HG03432 (cell line): Measurements from ENCODE around the gene PROM1.

ENCODE experiments used
- ATAC-seq: cut with Tn5 transposase; IDR thresholded peaks from one replicate; pipeline ENCODE4 v1.9.1; 2021; ENCODE audit warnings: mild to moderate bottlenecking, moderate library complexity; ENCODE audit not compliant: unreplicated experiment

PROM1 gene

DNA sequence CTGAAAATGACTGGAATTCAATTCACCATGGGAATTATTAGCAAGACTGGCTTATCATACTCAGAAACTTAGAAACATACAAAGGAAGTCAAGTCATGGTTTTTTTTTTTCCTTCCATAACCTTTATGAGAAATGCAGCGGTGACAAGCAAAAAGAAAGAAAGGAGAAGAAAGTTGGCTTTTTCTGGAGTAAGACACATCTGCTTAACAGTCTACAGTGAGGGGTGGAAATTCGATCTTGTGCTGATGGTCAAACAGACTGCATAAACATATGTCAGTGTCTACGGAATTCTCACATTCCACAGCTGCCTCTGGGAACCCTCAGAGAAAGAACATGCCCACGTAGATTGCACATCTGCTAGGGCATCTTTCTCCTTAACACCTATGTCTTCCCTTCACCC lies 54.6 kb downstream of the PROM1 start:
- no peak for ATAC-seq

DNA sequence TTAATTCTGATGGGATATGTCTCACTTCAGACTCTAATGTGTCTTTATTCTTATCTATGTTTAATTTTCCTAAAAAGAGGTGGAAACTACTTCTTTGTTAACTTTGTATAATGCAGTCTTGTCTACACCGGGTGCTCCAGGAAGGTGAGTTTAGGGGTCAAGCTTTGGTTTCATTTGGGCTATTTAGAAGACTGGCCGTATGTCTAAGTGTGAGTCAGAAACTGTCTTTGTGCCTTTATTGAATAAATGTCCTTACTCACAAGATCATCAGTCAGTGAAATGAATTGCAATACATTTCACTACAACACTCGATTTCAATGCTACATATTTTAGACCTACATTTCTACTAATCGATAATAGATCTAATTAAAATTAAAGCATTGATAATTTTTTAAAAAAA lies 56.2 kb downstream of the PROM1 start:
- no peak for ATAC-seq

DNA sequence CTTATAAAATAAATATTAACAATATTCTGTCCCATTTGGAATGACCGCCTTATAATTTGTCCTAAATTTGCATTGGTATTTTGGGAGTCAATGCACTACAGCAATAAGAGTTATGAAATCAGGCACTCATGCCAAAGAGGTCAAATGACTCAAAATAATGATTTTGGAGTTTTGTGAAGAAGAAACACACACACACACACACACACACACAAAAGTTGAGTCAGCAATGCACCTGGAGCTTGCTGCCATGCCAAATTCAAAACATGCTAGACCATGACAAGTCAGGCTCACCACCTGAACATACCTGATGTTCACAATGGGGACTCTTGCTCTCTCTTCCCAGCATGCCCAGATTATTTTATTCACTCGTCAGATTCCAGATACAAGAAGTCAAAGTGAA lies 56.7 kb downstream of the PROM1 start:
- no peak for ATAC-seq

DNA sequence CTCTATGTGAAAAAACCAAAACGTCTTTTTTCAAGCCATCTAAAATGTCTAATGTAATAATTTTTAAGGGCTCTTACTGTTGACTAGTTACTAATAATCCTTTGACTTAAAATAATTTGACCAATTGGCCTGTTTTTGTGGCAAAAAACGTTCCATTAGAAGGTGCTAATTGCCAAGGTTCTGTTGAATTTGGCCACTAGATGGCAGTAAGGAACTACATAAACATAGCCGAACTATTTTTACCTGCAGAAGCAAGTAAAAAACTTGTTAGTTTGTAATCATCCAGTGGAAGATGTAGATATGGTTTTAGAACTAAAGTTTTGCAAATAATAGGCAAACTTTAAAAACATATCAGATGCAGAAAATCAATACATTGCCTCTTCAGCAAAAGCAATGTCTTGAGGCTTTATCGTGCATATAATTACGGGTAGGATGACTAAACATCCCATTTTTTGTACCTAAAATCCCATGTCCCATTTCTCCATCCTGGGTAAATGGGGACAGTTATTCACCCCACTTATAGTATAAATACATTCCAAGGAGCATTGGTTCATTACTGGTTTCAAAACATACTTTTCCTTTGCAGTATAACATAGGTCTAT lies 57.6 kb downstream of the PROM1 start:
- no peak for ATAC-seq

DNA sequence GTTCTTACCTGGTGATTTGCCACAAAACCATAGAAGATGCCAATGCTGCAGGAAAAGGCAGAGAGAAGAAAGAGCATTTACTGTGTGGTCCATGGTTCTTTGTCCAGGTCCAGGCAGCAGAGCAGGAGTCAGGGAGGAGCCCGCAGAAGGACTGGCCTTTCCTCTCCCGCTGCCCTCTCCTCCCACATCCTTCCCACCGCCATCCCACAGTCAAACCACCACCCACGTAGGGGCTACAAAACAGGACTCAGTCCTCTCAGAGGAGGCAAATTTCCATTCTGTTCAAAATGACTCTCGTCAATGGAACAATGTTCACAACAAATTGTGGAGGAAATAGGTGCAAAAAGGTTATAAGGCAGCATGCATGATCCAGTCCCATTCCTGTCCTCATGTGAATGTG lies 58.6 kb downstream of the PROM1 start:
- ATAC-seq = no peak

DNA sequence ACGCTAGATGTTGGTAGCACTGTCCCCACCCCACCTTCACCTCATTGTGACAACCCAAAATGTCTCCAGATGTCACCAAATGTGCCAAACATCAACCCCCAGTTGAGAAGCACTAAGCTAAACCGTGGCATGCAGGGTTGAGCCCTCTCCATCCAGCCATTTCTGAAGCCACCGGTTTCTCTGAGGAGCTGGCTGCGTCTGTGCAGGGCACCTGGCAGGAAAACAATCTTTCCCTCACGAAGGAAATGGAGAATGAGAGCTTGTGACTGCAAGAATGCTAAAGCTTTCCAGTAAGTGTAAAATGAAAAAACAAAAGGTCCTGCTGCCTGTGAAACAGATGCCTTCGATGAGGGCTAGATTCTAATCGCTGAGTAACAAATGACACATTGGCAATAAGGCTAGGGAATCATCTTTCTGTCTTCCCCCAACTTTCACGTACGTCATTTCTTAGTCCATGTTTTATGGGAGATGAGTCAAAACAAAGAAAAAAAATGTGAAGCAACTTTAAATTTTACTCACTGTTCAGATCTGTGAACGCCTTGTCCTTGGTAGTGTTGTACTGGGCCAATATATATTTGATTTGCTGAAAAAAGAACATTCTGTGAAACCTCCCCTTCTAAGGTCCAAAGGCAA lies 59.9 kb downstream of the PROM1 start:
- ATAC-seq = no peak

DNA sequence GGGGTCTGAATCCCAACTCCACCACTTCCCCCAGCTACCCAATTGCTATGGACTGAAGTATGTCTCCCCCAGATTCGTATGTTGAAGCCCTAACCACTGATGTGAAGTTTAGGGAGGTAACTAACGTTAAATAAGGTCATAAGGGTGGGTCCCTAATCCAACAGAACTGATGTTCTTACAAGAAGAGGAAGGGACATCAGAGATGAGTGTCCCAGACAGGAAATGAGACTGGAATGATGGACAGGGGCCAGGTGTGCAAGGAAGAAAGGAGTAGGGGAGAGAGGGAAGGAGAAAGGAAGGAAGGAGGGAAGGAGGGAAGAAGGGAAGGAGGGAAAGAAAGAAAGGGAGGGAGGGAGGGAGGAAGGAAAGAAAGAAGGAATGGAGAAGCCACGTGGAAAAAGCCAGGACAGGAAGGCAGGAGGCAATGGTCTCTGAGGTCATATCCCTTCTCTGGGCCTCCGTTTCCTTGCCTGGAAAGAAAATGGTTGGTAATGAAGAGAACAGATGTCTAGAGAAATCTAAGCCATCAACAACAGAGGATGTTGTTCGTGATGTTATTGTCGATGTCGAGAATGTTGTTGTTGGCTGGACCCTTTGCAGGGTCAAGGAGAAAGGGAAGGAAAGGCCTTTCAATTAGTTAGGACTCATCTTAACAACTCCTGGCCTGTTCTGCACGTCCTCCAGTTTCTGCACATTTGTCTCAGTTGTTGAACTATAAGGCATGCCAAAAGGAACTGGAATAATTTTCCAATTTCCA lies 61.8 kb downstream of the PROM1 start:
- ATAC-seq = no peak

DNA sequence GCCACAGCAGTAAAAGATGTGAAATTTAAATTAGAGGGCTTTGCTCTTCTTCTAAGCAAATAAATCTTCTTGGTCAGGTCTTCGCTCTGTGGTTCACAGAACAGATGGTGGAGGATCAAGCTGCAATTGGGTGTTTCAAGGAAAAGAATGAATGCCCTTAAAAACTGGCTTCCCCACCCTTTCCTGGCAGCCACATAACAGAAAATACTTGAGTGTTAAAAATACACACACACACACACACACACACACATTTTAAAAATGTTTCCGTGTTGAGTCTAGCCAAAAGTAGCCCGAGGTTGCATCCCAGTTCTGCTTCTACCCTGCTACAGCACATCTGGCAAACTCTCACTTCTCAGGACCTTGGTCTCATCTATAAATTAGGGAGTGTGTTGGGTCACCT lies 64.2 kb downstream of the PROM1 start:
- ATAC-seq = no peak

DNA sequence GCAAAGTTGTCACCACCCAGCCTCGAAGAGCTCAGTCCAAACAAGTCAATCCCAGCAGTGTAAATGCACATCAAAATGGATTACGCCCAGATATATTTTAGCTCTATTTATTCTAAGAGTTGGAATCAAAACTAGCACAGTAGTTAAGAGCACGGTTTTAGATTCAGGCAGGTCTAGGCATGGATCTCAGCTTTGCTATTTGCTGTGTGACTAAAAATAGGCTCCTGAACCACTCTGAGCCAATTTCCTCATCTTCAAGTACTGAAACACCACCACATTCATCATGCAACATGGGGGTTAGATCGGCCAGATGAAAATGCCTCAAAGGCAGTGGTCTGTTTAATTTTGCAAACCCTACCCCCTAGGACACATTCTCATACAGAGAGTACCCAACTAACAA lies 65.0 kb downstream of the PROM1 start:
- no peak for ATAC-seq

DNA sequence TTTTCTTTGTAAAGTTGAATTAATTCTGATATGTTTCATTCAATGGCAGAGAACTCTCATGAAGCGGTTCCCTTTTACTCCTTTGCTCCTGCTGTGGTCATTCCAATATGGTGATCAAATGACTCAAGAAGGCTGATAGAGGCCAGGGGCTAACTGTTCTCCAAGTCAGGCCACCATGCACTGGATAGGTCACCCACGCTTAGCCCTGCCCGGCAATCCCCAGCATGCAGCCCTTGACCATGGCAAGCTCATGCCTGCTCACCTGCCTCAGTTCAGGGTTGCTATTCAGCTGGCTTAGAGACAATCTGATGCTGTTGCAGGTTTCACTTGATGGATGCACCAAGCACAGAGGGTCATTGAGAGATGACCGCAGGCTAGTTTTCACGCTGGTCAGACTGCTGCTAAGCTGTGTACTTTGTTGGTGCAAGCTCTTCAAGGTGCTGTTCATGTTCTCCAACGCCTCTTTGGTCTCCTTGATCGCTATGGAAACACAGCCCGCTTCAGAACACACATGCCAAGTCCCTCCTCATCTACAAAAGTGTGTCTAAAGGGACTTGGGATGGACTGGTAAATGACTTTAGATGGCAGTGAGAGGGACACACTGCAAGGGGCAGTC lies 65.7 kb downstream of the PROM1 start:
- ATAC-seq = no peak

DNA sequence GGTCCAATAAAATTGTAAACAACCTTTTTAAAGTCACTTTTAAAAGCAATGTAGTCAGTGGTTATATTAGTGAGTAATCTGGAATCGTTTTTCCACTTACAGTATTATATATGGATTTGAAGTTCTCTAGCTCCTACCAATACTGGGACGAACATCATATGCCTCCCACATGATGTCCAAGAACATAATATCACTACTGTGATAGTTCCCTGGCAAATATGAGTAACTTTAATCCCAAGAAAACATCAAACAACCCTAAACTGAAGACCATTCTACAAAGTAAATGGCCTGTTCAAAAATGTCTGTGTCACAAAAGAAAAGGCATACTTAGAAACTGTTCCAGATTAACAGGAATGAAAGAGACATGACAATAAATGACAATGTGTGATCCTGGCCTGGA lies 67.3 kb downstream of the PROM1 start:
- no peak for ATAC-seq

DNA sequence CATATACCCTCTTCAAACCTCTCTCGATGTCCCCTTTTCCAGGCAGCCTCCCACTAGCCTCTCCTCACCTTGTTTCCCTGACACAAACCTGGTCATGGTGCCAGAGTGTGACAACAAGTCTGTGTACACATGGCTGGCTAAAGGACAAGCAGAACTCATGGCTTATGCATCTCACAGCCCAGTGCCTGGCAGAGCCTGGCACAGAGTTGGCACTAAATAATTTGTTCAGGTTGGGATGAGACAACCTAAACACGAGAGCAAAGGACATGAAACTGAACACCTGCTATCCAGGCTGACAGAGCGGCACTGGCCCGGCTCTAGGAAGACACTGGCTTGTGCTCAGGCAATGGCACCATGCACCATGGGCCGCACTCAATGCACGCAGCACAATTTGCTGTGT lies 72.7 kb downstream of the PROM1 start:
- ATAC-seq = no peak

DNA sequence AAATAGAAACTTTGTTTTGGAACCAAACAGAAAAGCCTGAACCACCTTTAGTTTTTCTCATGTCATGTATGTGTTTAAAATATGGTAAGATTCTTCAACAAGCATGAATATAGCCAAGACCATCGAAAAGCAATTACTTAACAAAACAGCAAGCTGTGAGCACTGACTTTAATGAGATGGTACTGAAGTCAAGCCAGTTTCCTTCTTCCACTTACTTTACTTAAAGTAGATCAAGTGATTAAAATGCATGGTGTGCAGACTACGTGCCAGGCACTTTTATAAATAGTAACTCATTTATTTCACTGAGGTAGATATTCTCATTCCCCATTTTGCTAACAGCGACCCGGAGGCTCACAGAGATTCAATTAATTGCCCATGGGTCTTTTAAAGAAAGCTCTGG lies 74.7 kb downstream of the PROM1 start:
- no peak for ATAC-seq

DNA sequence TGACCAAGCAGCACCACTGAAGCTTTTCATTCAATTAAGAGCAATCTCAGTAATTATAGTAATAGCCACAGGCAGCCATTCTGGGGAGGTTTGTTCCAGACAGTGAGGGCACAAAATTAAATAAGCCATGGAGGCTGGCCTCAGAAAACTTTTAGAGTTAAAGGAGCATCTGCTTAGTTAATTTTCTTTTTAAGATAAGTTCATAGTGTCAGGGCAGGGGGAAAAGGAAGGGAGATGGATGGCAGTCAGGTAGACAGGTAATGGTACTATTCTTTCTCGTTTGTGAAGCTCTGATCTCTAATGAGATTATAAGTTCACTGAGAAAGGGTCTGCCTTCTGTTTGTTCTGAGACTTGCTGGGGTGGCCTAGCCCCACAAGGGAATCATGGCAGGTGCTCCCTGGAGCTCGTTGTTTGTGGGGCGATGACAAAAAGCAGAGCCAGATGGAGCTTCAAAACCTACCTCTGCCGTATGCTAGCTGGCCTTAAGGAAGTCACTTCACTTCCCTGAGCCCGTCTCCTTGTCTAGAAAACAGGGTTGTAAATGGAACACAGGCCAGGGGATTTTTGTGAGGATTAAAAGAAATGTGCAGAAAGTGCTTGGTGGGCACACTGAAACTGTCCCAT lies 76.2 kb downstream of the PROM1 start:
- no peak for ATAC-seq

DNA sequence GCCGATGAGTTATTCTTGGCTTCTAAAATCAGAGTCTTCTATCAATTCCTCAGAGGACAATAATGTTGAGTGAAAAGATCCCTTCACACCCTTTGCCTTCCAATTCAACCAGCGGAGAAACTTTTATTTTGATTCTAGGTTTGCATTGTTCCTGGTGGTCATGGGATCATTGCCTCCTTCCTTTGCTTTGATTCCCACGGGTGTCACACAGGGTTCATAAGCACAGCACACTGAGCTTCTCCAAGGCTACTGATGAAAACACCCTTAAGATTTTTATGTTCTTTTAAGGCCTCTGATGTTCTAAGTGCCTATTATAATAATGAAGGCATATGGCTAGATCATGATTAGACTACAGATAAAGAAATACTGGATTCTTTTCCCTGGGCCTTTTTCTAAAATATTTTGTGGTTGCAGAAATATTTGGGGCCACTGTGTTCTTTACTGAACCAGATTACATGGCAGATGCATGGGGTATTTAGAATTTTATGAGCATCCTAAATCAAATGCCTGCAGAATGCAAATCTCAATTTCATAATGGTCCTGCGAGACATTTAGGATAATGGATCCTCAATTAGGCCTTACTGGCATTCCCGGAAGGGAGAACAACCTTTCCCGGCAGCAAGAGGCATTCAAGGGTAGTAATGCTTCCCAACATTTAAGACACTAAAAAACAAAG lies 76.9 kb downstream of the PROM1 start:
- no peak for ATAC-seq

DNA sequence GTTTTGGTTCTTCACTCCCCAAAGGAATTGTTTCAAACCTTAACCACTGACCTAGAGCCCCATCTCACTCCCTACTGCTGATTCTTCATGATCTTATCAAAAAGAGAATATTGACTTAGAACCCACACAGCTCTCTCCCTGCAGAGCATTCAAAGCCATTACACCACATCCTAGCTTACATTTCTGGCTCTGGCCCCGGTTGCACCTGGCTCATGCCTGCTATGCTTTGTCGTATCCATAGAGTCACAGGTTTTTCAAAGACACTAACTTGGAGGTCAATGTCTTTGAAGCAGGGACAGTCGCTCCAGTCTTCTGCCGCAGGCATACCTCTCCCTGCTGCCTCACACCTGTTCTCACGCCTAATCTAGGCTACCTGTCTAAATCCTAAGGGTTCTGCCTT lies 78.1 kb downstream of the PROM1 start:
- ATAC-seq = no peak

DNA sequence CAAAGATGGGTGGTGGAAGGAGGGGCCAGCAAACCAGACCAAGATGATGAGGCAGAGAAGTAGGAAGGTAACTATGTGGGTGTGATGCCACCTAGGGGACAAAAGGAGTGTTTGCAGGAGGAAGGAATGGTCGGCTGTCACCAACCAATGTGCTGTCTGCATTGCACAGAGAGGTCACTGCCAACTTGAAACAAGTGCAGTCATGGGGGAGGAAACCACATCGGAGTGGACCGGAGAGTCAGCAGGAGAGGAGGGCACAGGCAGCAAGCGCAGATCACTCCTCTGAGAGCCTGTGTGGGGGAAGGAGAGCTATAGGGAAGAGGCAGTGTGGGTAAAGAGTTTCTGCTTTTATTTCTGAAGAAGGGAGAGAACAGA lies 82.4 kb downstream of the PROM1 start:
- ATAC-seq = peak; percentile 98

DNA sequence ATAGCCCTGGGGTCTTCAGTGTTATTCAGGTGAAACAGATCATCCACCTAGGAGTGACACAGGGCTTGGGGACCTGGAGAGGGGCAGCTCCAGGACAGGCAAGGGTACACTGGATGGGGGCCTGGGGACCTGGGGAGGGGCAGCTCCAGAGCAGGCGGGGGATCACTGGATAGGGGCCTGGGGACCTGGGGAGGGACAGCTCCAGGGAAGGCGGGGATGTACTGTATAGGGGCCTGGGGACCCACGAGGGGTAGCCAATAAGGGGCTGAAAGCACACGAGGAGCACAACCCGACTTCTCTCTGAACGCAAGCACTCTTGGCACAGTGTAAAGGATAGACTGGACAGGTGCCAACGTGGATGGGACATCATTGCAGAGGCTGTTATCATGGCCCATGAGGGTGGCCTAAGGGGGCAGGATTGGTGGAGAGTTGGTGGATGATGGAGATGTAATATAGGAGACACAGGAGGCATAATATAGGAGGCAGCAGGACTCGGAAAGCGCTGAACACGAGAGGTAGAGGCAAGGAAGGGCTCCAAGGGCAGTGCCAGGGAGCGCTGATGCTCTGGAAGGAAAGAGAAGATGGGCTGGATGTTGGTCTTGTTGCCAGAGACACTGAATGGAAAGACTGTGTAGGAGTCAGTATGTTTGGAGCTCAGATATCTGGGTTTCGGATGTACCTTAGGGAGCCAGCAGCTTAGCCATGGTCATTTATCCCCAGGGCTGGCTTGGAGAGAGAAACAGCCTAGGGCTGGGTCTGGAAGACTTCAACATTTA lies 82.9 kb downstream of the PROM1 start:
- peak; percentile 6 for ATAC-seq

DNA sequence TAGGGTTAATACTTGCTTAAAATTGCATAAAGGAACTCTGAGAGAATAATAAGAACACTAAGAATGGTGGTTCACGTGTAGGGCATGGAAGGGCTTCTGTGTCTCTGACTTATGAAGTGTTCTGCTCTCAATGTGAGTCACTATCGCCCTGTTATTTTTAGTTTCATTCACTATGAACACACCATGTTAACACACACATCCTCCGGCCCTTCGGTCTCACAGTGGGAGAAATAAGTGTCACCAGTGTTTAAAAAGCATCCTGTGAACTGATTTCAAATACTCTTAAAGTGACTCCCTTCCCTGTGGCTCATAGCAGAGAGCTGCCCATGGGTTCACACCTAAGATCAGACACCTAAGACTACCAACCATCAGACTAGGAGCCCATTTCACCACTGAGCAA lies 87.0 kb downstream of the PROM1 start:
- ATAC-seq = peak; percentile 69

DNA sequence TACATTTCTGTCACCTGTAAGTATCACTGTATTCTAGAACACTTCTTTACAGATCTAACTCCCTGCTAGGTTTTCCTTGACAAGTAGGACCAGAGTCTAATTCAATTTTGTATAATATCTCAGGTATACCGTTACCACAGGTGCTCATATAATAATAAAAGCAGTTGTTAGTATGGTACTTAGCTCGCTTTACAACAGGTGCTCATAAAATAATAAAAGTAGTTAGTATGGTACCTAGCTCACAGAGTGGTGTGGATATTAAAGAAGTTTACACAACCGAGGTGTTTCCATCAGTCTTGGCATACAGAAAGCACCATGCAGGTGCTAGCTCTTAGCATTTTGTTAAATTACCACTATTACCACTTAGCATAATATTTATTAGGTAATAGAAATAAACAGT lies 88.0 kb downstream of the PROM1 start:
- no peak for ATAC-seq
